Measurements from ENCODE around the gene XKRX.

DNA sequence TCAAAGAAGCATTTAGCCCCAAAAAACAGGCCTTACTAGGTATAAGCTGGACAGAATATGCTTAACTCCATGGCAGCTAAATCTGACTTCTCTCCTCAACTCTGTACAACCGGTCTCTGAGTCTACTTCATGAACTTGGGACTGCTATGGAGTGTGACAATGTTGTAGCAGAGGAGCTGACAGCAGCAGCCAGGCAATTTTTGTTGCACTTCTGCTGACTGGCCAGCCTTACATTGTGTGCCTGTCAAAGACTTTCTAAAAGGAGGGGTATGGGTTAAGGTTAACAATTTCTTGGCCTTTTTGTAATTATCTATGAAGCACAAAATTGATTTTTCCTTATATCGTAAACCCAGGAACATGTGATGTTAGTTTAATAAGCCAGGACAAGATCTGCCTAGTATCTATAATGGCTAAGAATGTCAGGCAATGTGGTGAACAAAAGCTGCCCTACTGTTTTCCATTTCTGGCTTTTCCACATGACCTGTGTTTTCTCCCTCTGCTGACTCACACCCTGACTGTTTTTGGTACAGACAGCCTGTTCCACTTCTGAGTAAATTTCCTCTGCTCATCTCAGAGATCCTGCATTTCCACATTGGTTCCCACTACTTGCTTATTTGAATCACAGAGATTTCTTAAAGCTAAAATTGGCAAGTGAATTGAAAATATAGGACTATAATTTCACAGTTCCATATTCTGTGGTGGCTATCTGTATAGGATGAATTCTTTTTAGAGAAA is 63.9 kb downstream of the XKRX start:
- TF ChIP-seq EP300 (IDR thresholded peaks at IDR 0.05; ENCODE audit: borderline replicate concordance) (no peak), RAD21 (IDR thresholded peaks at IDR 0.05; ENCODE audit: low read depth) (no peak)
